Mammary epithelial cell (primary cell): ENCODE measurements around the gene LYL1.

Experiments used
- CTCF ChIP-seq, 2 donors: IDR thresholded peaks in 1 of 2; conservative IDR thresholded peaks in 1 of 2; 2 replicates each; pipeline ENCODE4 v1.5.1; 2011 to 2012; ENCODE audit warnings: inconsistent platforms in 2 of 2, low read length in 2 of 2, mild to moderate bottlenecking in 2 of 2, control low read depth in 1 of 2, low read depth in 1 of 2; ENCODE audit not compliant: insufficient read depth in 1 of 2; ENCODE audit errors: extremely low read depth in 1 of 2
- EZH2 ChIP-seq: IDR thresholded peaks from 2 replicates; pipeline ENCODE4 v1.6.1; 2012; ENCODE audit warnings: low read length, inconsistent platforms, borderline replicate concordance

GRCh38 chr19:13112555-13112954, 9.9 kb upstream of the LYL1 start:
- TF ChIP-seq EZH2 (no peak), CTCF (conservative IDR thresholded peaks at IDR 0.05 in 1 of 2, IDR thresholded peaks at IDR 0.05 in 1 of 2; ENCODE audit: extremely low read depth in 1 of 2, insufficient read depth in 1 of 2, low read depth in 1 of 2, low read length in 2 of 2) (no peak)
